Mesendoderm (in vitro differentiated cells): Measurements from ENCODE around the gene NDUFS1.
"Not testable (repeated sequence)": the region's sequence is repeated elsewhere in the genome, so short reads cannot be mapped to it uniquely, and the experiment has no call there.

Source experiments
- DNase-seq: peaks from one replicate; pipeline ENCODE4 v3.0.0; 2013
- H2AK5ac ChIP-seq: 2 replicates; pipeline ENCODE4 v1.6.1; 2013; ENCODE audit warnings: low read length, inconsistent platforms
- H2BK120ac ChIP-seq: 2 replicates; pipeline ENCODE4 v1.6.1; 2013; ENCODE audit warnings: low read depth, mild to moderate bottlenecking, low read length, moderate library complexity, mixed read lengths
- H2BK15ac ChIP-seq: replicated peaks from 2 replicates; pipeline ENCODE4 v1.6.1; 2013; ENCODE audit warnings: low read depth, mild to moderate bottlenecking, moderate library complexity
- H2BK5ac ChIP-seq: 2 replicates; pipeline ENCODE4 v1.6.1; 2013; ENCODE audit warnings: low read length, inconsistent platforms
- H3K18ac ChIP-seq: 2 replicates; pipeline ENCODE4 v1.6.1; 2013; ENCODE audit warnings: mild to moderate bottlenecking, low read length, mixed read lengths
- H3K23ac ChIP-seq: one replicate; pipeline ENCODE4 v1.6.1; 2013; ENCODE audit warnings: low read length
- H3K27ac ChIP-seq: 2 replicates; pipeline ENCODE4 v1.5.1; 2013; ENCODE audit warnings: low read depth, mild to moderate bottlenecking, inconsistent platforms, low read length, moderate library complexity
- H3K27me3 ChIP-seq: 2 replicates; pipeline ENCODE4 v1.6.1; 2013; ENCODE audit warnings: low read length, control low read depth, mild to moderate bottlenecking, inconsistent platforms; ENCODE audit not compliant: insufficient read depth, poor library complexity
- H3K36me3 ChIP-seq: 2 replicates; pipeline ENCODE4 v1.6.1; 2013; ENCODE audit warnings: low read length, inconsistent platforms; ENCODE audit not compliant: control insufficient read depth, insufficient read depth
- H3K4ac ChIP-seq: one replicate; pipeline ENCODE4 v1.6.1; 2013; ENCODE audit warnings: low read depth, mild to moderate bottlenecking, low read length, moderate library complexity
- H3K4me1 ChIP-seq: 2 replicates; pipeline ENCODE4 v1.6.1; 2013; ENCODE audit warnings: low read depth, low read length, inconsistent platforms; ENCODE audit not compliant: control insufficient read depth
- H3K4me2 ChIP-seq: 2 replicates; pipeline ENCODE4 v1.6.1; 2013; ENCODE audit warnings: low read length
- H3K4me3 ChIP-seq: 2 replicates; pipeline ENCODE4 v1.5.1; 2013; ENCODE audit warnings: mild to moderate bottlenecking, low read length
- H3K56ac ChIP-seq: one replicate; pipeline ENCODE4 v1.6.1; 2013; ENCODE audit warnings: low read length
- H3K79me1 ChIP-seq: 2 replicates; pipeline ENCODE4 v1.6.1; 2013; ENCODE audit warnings: low read length, inconsistent platforms
- H3K79me2 ChIP-seq: 2 replicates; pipeline ENCODE4 v1.6.1; 2013; ENCODE audit warnings: mild to moderate bottlenecking, low read length; ENCODE audit not compliant: control insufficient read depth, insufficient read depth
- H3K9ac ChIP-seq: 2 replicates; pipeline ENCODE4 v1.6.1; 2013; ENCODE audit warnings: low read length, inconsistent platforms
- H4K5ac ChIP-seq: one replicate; pipeline ENCODE4 v1.6.1; 2013; ENCODE audit warnings: low read length
- H4K8ac ChIP-seq: one replicate; pipeline ENCODE4 v1.6.1; 2013; ENCODE audit warnings: low read depth, mild to moderate bottlenecking, control low read depth, low read length, moderate library complexity
- WGBS: extraction: QIAGEN DNeasy Blood & Tissue Kit; methylation state at CpG from one replicate; pipeline ENCODE4 v1.1.7; 2013; ENCODE audit warnings: low lambda C conversion rate, missing lambda C conversion rate; ENCODE audit not compliant: insufficient coverage; ENCODE audit errors: extremely low coverage; 5-methylcytosine and 5-hydroxymethylcytosine counted together

Gene NDUFS1

DNA sequence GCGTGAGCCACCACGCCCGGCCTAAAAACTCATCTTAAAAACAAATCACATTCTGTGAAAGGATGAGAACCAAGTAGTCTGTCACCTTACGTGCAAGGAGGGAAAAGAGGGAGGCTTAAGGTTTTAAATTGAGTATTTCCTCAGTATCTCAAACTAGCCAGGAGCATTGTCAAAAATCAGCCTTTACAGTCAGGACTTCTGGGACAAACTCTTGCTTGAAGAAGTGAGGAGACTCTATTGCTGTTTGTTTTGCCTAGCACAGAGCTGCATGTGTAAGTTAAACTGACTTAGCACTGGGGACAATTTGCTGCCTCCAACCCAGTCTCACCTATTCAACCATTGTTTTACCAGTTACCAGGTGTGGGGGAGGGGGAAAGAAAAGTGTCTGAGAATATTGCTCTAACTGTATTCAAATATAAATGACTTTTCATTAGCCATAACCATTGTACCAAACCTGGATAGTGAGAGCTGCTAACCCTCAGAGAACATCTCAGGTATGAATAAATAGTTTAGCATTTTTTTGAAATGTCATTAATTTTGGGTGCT is 76.9 kb downstream of the NDUFS1 start:
- Histone ChIP-seq H3K79me2 (peaks cover 33% of the 10 kb centered on the region), H3K4me3 (no peak overlapping the region)

GRCh38 chr2:206080927-206081326 is 78.3 kb downstream of the NDUFS1 start:
- H3K4me3 ChIP-seq: no peak overlapping the region
- H2BK120ac ChIP-seq: no peak overlapping the region
- no peak overlapping the region for H4K5ac ChIP-seq
- WGBS: no CpG with 5 or more reads among the region's 4 CpGs
- H3K4me1 ChIP-seq: peaks cover 9% of the 10 kb centered on the region
- peaks cover 2% of the 10 kb centered on the region for H3K79me1 ChIP-seq
- H3K56ac ChIP-seq: no peak overlapping the region
- H3K18ac ChIP-seq: no peak overlapping the region
- no peaks in the 10 kb centered on the region for H3K27me3 ChIP-seq
- H2BK15ac ChIP-seq: peak overlapping the region; percentile 27
- peaks cover 35% of the 10 kb centered on the region for H3K79me2 ChIP-seq
- no peak overlapping the region for H3K23ac ChIP-seq
- no peak overlapping the region for H3K27ac ChIP-seq
- H2BK5ac ChIP-seq: no peak overlapping the region
- no peak overlapping the region for H3K9ac ChIP-seq
- no peak overlapping the region for H3K4ac ChIP-seq
- H2AK5ac ChIP-seq: peak overlapping the region; percentile 6
- no peak overlapping the region for H4K8ac ChIP-seq
- H3K36me3 ChIP-seq: no peaks in the 10 kb centered on the region
- no peak for DNase-seq
- H3K4me2 ChIP-seq: no peak overlapping the region

More for the DNA sequence above, 76.9 kb downstream of the NDUFS1 start:
- Histone ChIP-seq H2BK5ac (peak overlapping the region; percentile 49), H4K8ac (no peak overlapping the region), H3K27ac (peak overlapping the region; percentile 87), H4K5ac (no peak overlapping the region), H3K79me1 (peaks cover 2% of the 10 kb centered on the region), H3K9ac (peak overlapping the region; percentile 8), H2BK15ac (no peak overlapping the region), H3K4ac (no peak overlapping the region), H2AK5ac (no peak overlapping the region), H3K4me2 (peak overlapping the region; percentile 2), H3K4me1 (peaks cover 9% of the 10 kb centered on the region), H3K56ac (peak overlapping the region; percentile 68), H3K18ac (no peak overlapping the region), H3K36me3 (no peaks in the 10 kb centered on the region), H3K27me3 (no peaks in the 10 kb centered on the region), H2BK120ac (peak overlapping the region; percentile 99), H3K23ac (no peak overlapping the region)
- no CpG with 5 or more reads among the region's 4 CpGs for WGBS
- DNase-seq: peak; percentile 65

DNA sequence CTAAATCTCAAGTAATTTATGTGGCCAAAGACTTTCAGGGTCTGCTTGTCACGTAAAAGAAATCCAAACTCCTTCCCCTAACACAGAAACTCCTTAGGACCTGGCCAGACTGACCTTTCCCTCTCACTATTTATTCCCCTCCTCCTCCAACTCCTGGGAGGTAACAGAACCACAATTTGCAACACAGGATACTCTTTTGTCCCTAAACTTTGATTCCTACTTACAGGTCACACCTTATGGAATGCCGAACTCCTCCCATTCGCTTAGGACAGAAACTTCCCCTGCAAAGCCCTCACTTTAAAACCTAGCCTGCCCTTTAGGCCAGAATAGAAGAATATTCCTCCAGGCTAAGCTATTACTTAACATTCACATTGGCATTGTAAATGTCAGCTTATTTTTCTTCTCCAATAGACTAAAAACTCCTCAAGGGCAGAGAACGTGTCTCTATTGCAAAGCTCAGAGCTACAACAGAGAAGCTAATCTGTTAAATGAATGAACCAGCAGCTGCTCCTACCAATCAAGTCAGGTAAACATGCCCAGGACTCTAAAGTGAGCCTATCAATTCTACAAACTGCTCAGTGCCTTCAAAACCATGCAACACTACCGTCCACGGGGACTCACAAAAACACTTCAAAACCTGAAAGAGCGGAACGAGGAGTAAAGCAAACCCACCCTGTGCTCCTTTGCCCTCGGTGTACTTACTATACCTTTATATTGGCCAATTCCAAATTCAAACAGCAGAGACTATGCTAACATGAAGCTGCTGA is 79.4 kb downstream of the NDUFS1 start:
- H2AK5ac ChIP-seq: peak overlapping the region; percentile 62
- H3K4me2 ChIP-seq: peak overlapping the region; percentile 17
- H3K4ac ChIP-seq: peak overlapping the region; percentile 68
- H3K27me3 ChIP-seq: no peaks in the 10 kb centered on the region
- no CpG with 5 or more reads among the region's 9 CpGs for WGBS
- H4K8ac ChIP-seq: peak overlapping the region; percentile 39
- H3K9ac ChIP-seq: peak overlapping the region; percentile 59
- H3K56ac ChIP-seq: peak overlapping the region; percentile 89
- H4K5ac ChIP-seq: peak overlapping the region; percentile 1
- no peak overlapping the region for H2BK120ac ChIP-seq
- peaks cover 2% of the 10 kb centered on the region for H3K79me1 ChIP-seq
- H3K27ac ChIP-seq: peak overlapping the region; percentile 91
- peaks cover 9% of the 10 kb centered on the region for H3K4me1 ChIP-seq
- no peaks in the 10 kb centered on the region for H3K36me3 ChIP-seq
- no peak overlapping the region for H3K23ac ChIP-seq
- peak; percentile 92 for DNase-seq
- H3K79me2 ChIP-seq: peaks cover 43% of the 10 kb centered on the region
- peak overlapping the region; percentile 95 for H2BK5ac ChIP-seq
- H3K18ac ChIP-seq: peak overlapping the region; percentile 94
- no peak overlapping the region for H2BK15ac ChIP-seq
- H3K4me3 ChIP-seq: no peak overlapping the region

GRCh38 chr2:206077879-206078278 is 81.4 kb downstream of the NDUFS1 start:
- H3K79me2 ChIP-seq: peaks cover 59% of the 10 kb centered on the region
- not testable (repeated sequence) for H3K4me3 ChIP-seq, H3K56ac ChIP-seq, H3K79me1 ChIP-seq, H3K27me3 ChIP-seq, H3K4ac ChIP-seq, H2AK5ac ChIP-seq, H3K27ac ChIP-seq, H4K8ac ChIP-seq, H3K18ac ChIP-seq, H3K4me1 ChIP-seq, H3K36me3 ChIP-seq, H4K5ac ChIP-seq, H2BK15ac ChIP-seq, H3K23ac ChIP-seq, H3K4me2 ChIP-seq, DNase-seq, H3K9ac ChIP-seq, H2BK120ac ChIP-seq, H2BK5ac ChIP-seq
- whole genome bisulfite sequencing: no CpG with 5 or more reads among the region's 5 CpGs

- no peaks in the 10 kb centered on the region for H3K27me3 ChIP-seq
- no peak overlapping the region for H3K4me2 ChIP-seq
- peaks cover 6% of the 10 kb centered on the region for H3K4me1 ChIP-seq
- H4K5ac ChIP-seq: no peak overlapping the region
- H2BK15ac ChIP-seq: no peak overlapping the region
- no peak overlapping the region for H2BK120ac ChIP-seq
- DNase-seq: no peak
- H4K8ac ChIP-seq: no peak overlapping the region
- no peak overlapping the region for H3K4ac ChIP-seq
- H2BK5ac ChIP-seq: no peak overlapping the region
- H2AK5ac ChIP-seq: no peak overlapping the region
- H3K56ac ChIP-seq: no peak overlapping the region
- H3K9ac ChIP-seq: no peak overlapping the region
- H3K79me2 ChIP-seq: peaks cover 52% of the 10 kb centered on the region
- H3K23ac ChIP-seq: no peak overlapping the region
- no peaks in the 10 kb centered on the region for H3K36me3 ChIP-seq
- H3K27ac ChIP-seq: no peak overlapping the region
- peaks cover 2% of the 10 kb centered on the region for H3K79me1 ChIP-seq
- no CpG with 5 or more reads among the region's 1 CpG for WGBS
- no peak overlapping the region for H3K18ac ChIP-seq
- H3K4me3 ChIP-seq: no peak overlapping the region
Observed at GRCh38 chr2:206075113-206075512, 84.1 kb downstream of the NDUFS1 start.
